Endothelial cell of umbilical vein (primary cell): Measurements from ENCODE around the gene TBL3. TPM values are rescaled to one million over a fixed set of nuclear protein-coding genes. Genes with fewer than 3 reads are reported as not detected.

Source experiments
- BruUV-seq: library from RNA; stranded (reverse); fragments of 400-500 nt; replicated peaks from 2 replicates; lab custom pipeline; 2021; lab: Mats Ljungman, UMichigan
- CTCF ChIA-PET: fragments of 300-600, 350-600 bp; sonication (Branson Sonifier 250); formaldehyde crosslinking; loops from one replicate; lab custom pipeline; 2021; ENCODE audit warnings: antibody characterized with exemption, inconsistent platforms; lab: Charles Lee
- POLR2A ChIA-PET: fragments of 300-600, 350-600 bp; sonication (Branson Sonifier 250); formaldehyde crosslinking; loops from one replicate; lab custom pipeline; 2021; ENCODE audit warnings: antibody characterized with exemption, inconsistent platforms; lab: Charles Lee
- DNase-seq: peaks from one replicate; pipeline ENCODE4 v3.0.0-alpha.2; 2011; ENCODE audit warnings: low read depth, low spot score
- FAIRE-seq: peaks from 2 replicates; lab custom pipeline; 2011; peaks lifted over from hg19 to GRCh38; lab: Jason Lieb, UNC
- H2AFZ ChIP-seq: 2 replicates; pipeline ENCODE4 v1.6.0; 2012; ENCODE audit warnings: low read depth, low read length, control low read depth, inconsistent platforms
- H3K27ac ChIP-seq: 2 replicates; pipeline ENCODE4 v1.5.1; 2011; ENCODE audit warnings: low read depth, mild to moderate bottlenecking, control low read depth, low read length, moderate library complexity; ENCODE audit not compliant: insufficient read depth
- H3K27me3 ChIP-seq, 2 experiments: 2 replicates each; pipeline versions ENCODE4 v1.6.0 to v1.6.1; 2011; ENCODE audit warnings: low read length in 2 of 2, mixed read lengths in 1 of 2; ENCODE audit not compliant: control insufficient read depth in 2 of 2, insufficient read depth in 2 of 2
- H3K36me3 ChIP-seq, 2 experiments: 2 replicates in 1 of 2; 3 replicates in 1 of 2; pipeline ENCODE4 v1.5.1; 2011; ENCODE audit warnings: low read length in 2 of 2, mild to moderate bottlenecking in 1 of 2, moderate library complexity in 1 of 2; ENCODE audit not compliant: control insufficient read depth in 2 of 2, insufficient read depth in 2 of 2; ENCODE audit errors: extremely low read depth in 1 of 2
- H3K4me1 ChIP-seq: 3 replicates; pipeline ENCODE4 v1.5.1; 2011; ENCODE audit warnings: mild to moderate bottlenecking, low read length; ENCODE audit not compliant: control insufficient read depth, insufficient read depth; ENCODE audit errors: extremely low read depth
- H3K4me2 ChIP-seq: 2 replicates; pipeline ENCODE4 v1.6.1; 2011; ENCODE audit warnings: low read length, control low read depth, mixed read lengths; ENCODE audit not compliant: insufficient read depth
- H3K4me3 ChIP-seq, 3 experiments: fragments of 200-600 bp in 1 of 3; sonication (generic), shearing (Covaris generic) in 1 of 3; replicated peaks in 1 of 3; 2 replicates each; pipeline ENCODE4 v1.5.1; 2011 to 2016; ENCODE audit warnings: control low read depth in 3 of 3, low read length in 3 of 3, mild to moderate bottlenecking in 2 of 3, inconsistent platforms in 1 of 3, low read depth in 1 of 3, moderate library complexity in 1 of 3; ENCODE audit not compliant: insufficient read depth in 1 of 3
- H3K79me2 ChIP-seq: 2 replicates; pipeline ENCODE4 v1.6.0; 2012; ENCODE audit warnings: low read length, inconsistent platforms; ENCODE audit not compliant: control insufficient read depth, insufficient read depth
- H3K9ac ChIP-seq: replicated peaks from 2 replicates; pipeline ENCODE3; 2011; ENCODE audit warnings: low read length, control low read depth; ENCODE audit not compliant: insufficient read depth; ENCODE audit errors: extremely low read depth
- H3K9me1 ChIP-seq: replicated peaks from 3 replicates; pipeline ENCODE4 v1.6.0; 2011; ENCODE audit warnings: mild to moderate bottlenecking, low read length; ENCODE audit not compliant: control insufficient read depth, insufficient read depth; ENCODE audit errors: extremely low read depth
- H3K9me3 ChIP-seq: replicated peaks from 2 replicates; pipeline ENCODE4 v1.5.1; 2012; ENCODE audit warnings: low read length, inconsistent platforms; ENCODE audit not compliant: control insufficient read depth, insufficient read depth
- H4K20me1 ChIP-seq: replicated peaks from 2 replicates; pipeline ENCODE3; 2011; ENCODE audit warnings: mild to moderate bottlenecking, low read length; ENCODE audit not compliant: control insufficient read depth, insufficient read depth; ENCODE audit errors: extremely low read depth
- EZH2 ChIP-seq: IDR thresholded peaks from 2 replicates; pipeline ENCODE4 v1.6.1; 2012; ENCODE audit warnings: borderline replicate concordance, low read depth, mild to moderate bottlenecking, moderate library complexity, low read length, inconsistent platforms; ENCODE audit not compliant: severe bottlenecking
- GATA2 ChIP-seq: IDR thresholded peaks from 2 replicates; pipeline ENCODE4 v1.7.0; 2011; ENCODE audit warnings: low read depth, mild to moderate bottlenecking, moderate library complexity, mixed read lengths, low read length; ENCODE audit not compliant: insufficient read length, insufficient read depth
- JUN ChIP-seq: IDR thresholded peaks from 2 replicates; pipeline ENCODE4 v1.6.1; 2011; ENCODE audit warnings: borderline replicate concordance, low read depth; ENCODE audit not compliant: insufficient read length, insufficient read depth
- dilution Hi-C: fragments of 300-500 bp; cut with MboI; formaldehyde crosslinking; loops from one replicate; pipeline ENCODE4 v1.15.0; 2019; ENCODE audit warnings: low sequenced_read_pairs; ENCODE audit not compliant: extremely low pct_ligation_motif_present
- intact Hi-C: fragments of 100-400 bp; cut with micrococcal nuclease; formaldehyde crosslinking; loops from one replicate; pipeline ENCODE4 v1.10.0; 2022
- polyA plus RNA-seq, 4 experiments: library from polyadenylated mRNA; depleted of rRNA in 3 of 4; stranded (reverse) in 3 of 4; unstranded in 1 of 4; fragments of >200 nt; gene quantifications; 2 replicates each; pipeline versions ENCODE4 v1.2.1 to v1.2.3, GENCODE V29; 2011 to 2012; ENCODE audit warnings: missing spikeins in 1 of 4
- total RNA-seq: library from RNA; stranded (reverse); gene quantifications from 2 replicates; pipeline ENCODE4 v1.2.3, GENCODE V29; 2021

Gene TBL3
- total and polyA plus RNA-seq, 2 donors (not counting 3 experiments of a cell fraction or from before 2014, with no cell fraction given) = 42.2 to 77.1 TPM

- TF ChIP-seq JUN = no peak
- peaks cover 0 to 7% of the 10 kb centered on the region in 2 experiments for H3K36me3 ChIP-seq
- ChIA-PET CTCF (no interaction called here), POLR2A (no interaction called here)
- peaks cover 11% of the 10 kb centered on the region for H3K4me1 ChIP-seq
- dilution Hi-C loops = no loop called here
- H3K4me3 ChIP-seq = no peak overlapping the region
- BruUV-seq = no TSS peak
- no peak overlapping the region for H3K27ac ChIP-seq
- H3K27me3 ChIP-seq = peaks cover 23 to 24% of the 10 kb centered on the region in 2 experiments
- no peaks in the 10 kb centered on the region for H4K20me1 ChIP-seq
- no peak overlapping the region for H3K4me2 ChIP-seq
- no peaks in the 10 kb centered on the region for H3K9me3 ChIP-seq
- no peak overlapping the region for H2AFZ ChIP-seq
- intact Hi-C loops = no loop called here
- DNase-seq = no peak
- no peak for FAIRE-seq
- peaks cover 3% of the 10 kb centered on the region for H3K79me2 ChIP-seq
- no peaks in the 10 kb centered on the region for H3K9me1 ChIP-seq
- no peak overlapping the region for H3K9ac ChIP-seq
Measured at GRCh38 chr16:1990101-1990350, 18.2 kb downstream of the TBL3 start.

DNA sequence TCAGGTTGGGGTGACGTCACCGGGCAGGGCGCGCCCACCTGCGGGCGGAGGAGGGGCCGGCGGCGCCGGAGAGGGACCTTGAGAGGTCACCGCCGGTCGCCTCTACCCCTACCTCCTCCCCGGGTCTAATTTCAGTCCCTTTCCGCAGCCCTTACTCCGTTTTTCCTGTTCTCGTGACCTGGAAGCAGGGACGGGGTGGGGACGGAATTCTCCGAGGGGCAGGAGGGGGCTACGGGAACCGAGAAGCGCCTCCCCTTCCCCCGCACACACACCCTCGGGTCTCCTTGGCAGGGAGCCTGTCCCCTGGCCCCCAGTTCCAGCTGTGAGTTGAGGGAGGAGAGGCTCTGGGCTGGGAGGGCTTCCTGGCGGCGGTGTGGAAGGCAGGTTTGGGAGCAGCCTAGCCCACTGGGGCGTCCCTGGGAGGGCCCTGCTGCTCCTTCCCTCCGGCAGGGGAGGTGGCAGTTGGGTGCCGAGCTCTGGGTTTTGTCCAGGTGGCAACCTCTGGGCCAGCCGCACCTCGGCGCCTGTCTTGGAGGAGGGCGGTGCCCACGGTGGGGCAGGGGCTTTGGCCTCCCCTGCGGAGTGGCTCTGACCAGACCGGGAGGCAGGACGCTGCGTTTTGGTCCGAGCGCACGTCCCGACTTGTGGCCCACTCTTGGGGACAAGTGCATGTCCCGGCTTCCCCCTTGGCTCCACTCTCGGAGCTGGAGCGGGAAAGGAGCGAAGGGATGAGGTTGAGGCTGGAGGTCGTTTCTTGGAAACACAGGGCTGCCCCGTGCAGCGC lies 18.7 kb downstream of the TBL3 start:
- no peak for FAIRE-seq
- no TSS peak for BruUV-seq
- dilution Hi-C loops (no loop called here), intact Hi-C loops (no loop called here)
- no peak for DNase-seq
- no peak overlapping the region for H3K4me3 ChIP-seq
- CTCF ChIA-PET = interaction anchor here (2.5 to 3.9 kb wide), 2 partner anchors 12 to 150 kb away, joined by 9 to 23 read pairs; no protein-coding TSS in a partner anchor
- H3K4me2 ChIP-seq = no peak overlapping the region
- H3K36me3 ChIP-seq = peaks cover 0 to 7% of the 10 kb centered on the region in 2 experiments
- no peaks in the 10 kb centered on the region for H4K20me1 ChIP-seq
- no peak overlapping the region for H3K27ac ChIP-seq
- peaks cover 23 to 24% of the 10 kb centered on the region in 2 experiments for H3K27me3 ChIP-seq
- peaks cover 7% of the 10 kb centered on the region for H3K4me1 ChIP-seq
- no peaks in the 10 kb centered on the region for H3K9me3 ChIP-seq
- no peak overlapping the region for H3K9ac ChIP-seq
- POLR2A ChIA-PET = no interaction called here
- no peaks in the 10 kb centered on the region for H3K79me2 ChIP-seq
- H2AFZ ChIP-seq = no peak overlapping the region
- TF ChIP-seq EZH2 (peak; percentile 87), GATA2 (no peak)
- no peaks in the 10 kb centered on the region for H3K9me1 ChIP-seq
